Endometrium (tissue), 2 donors: Measurements from ENCODE around the gene TMOD3.
"Not testable (repeated sequence)": the region's sequence is repeated elsewhere in the genome, so short reads cannot be mapped to it uniquely, and the experiment has no call there.

Experiments
- FAIRE-seq: peaks from 2 replicates; lab custom pipeline; 2012; peaks lifted over from hg19 to GRCh38; lab: Jason Lieb, UNC
- donor health status: control.
- donor health status: control.

Gene TMOD3

GRCh38 chr15:51829376-51830275, at the start of gene TMOD3:
TMOD3 (plus strand) TSS chr15:51829653; CDS start chr15:51862885, 33,232 bp downstream.
- FAIRE-seq: peak; percentile 53

- no peak for FAIRE-seq
Measured at GRCh38 chr15:51780636-51781035, 48.8 kb upstream of the TMOD3 start.

GRCh38 chr15:51781506-51781905, 47.9 kb upstream of the TMOD3 start:
- no peak for FAIRE-seq

GRCh38 chr15:51782357-51782896, 47.0 kb upstream of the TMOD3 start:
- no peak for FAIRE-seq

- no peak for FAIRE-seq
Measured at GRCh38 chr15:51783967-51784366, 45.5 kb upstream of the TMOD3 start.

- FAIRE-seq: not testable (repeated sequence)
Measured at GRCh38 chr15:51787130-51787529, 42.3 kb upstream of the TMOD3 start.

- FAIRE-seq: not testable (repeated sequence)
Measured at GRCh38 chr15:51792474-51792873, 37.0 kb upstream of the TMOD3 start.

GRCh38 chr15:51793521-51794305, 35.7 kb upstream of the TMOD3 start:
- no peak for FAIRE-seq

- FAIRE-seq: no peak
Measured at GRCh38 chr15:51796847-51797401, 32.5 kb upstream of the TMOD3 start.

GRCh38 chr15:51798281-51798680, 31.2 kb upstream of the TMOD3 start:
- no peak for FAIRE-seq

- no peak for FAIRE-seq
Measured at GRCh38 chr15:51799282-51800252, 29.9 kb upstream of the TMOD3 start.

GRCh38 chr15:51801391-51801835, 28.0 kb upstream of the TMOD3 start:
- no peak for FAIRE-seq

- no peak for FAIRE-seq
Measured at GRCh38 chr15:51802593-51802992, 26.9 kb upstream of the TMOD3 start.

GRCh38 chr15:51803965-51804364, 25.5 kb upstream of the TMOD3 start:
- no peak for FAIRE-seq

- no peak for FAIRE-seq
Measured at GRCh38 chr15:51806123-51806522, 23.3 kb upstream of the TMOD3 start.

- FAIRE-seq: no peak
Measured at GRCh38 chr15:51809457-51809856, 20.0 kb upstream of the TMOD3 start.

- FAIRE-seq: no peak
Measured at GRCh38 chr15:51812598-51812997, 16.9 kb upstream of the TMOD3 start.

- no peak for FAIRE-seq
Measured at GRCh38 chr15:51814606-51815005, 14.8 kb upstream of the TMOD3 start.

GRCh38 chr15:51816611-51817010, 12.8 kb upstream of the TMOD3 start:
- no peak for FAIRE-seq

GRCh38 chr15:51818150-51818549, 11.3 kb upstream of the TMOD3 start:
- FAIRE-seq: no peak

GRCh38 chr15:51825698-51826097, 3.8 kb upstream of the TMOD3 start:
- no peak for FAIRE-seq
